HL-60 (cell line): Measurements from ENCODE around the gene ATP2B1.

Source experiments
- POLR2AphosphoS5 ChIP-seq: IDR thresholded peaks from 2 replicates; pipeline ENCODE4 v1.6.1; 2012; ENCODE audit warnings: low read depth
- TF ChIP-seq, protein P1 (sequence below): IDR thresholded peaks from 2 replicates; pipeline ENCODE4 v1.6.1; 2012; ENCODE audit warnings: low read depth; ENCODE audit not compliant: insufficient replicate concordance

DNA sequence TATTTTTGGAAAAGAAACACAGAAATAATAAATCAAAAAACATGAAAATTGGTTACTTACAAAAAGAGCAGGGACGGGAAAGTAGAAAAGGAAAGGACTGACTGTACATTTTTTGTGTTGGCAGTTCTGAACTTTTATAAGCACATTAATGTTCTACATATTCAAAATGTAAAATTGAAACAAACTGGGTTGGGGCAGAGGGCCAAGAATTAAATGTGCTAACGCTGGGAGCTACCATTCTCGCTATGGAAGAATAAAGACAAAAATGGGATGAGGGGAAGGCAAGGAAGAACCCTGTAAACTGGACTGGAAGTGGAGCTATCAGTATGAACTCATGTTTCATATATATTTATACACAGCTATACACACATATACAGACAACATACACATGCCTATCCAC is 24.5 kb downstream of the ATP2B1 start:
- no peak for TF ChIP-seq POLR2AphosphoS5
- TF ChIP-seq, protein P1, sequence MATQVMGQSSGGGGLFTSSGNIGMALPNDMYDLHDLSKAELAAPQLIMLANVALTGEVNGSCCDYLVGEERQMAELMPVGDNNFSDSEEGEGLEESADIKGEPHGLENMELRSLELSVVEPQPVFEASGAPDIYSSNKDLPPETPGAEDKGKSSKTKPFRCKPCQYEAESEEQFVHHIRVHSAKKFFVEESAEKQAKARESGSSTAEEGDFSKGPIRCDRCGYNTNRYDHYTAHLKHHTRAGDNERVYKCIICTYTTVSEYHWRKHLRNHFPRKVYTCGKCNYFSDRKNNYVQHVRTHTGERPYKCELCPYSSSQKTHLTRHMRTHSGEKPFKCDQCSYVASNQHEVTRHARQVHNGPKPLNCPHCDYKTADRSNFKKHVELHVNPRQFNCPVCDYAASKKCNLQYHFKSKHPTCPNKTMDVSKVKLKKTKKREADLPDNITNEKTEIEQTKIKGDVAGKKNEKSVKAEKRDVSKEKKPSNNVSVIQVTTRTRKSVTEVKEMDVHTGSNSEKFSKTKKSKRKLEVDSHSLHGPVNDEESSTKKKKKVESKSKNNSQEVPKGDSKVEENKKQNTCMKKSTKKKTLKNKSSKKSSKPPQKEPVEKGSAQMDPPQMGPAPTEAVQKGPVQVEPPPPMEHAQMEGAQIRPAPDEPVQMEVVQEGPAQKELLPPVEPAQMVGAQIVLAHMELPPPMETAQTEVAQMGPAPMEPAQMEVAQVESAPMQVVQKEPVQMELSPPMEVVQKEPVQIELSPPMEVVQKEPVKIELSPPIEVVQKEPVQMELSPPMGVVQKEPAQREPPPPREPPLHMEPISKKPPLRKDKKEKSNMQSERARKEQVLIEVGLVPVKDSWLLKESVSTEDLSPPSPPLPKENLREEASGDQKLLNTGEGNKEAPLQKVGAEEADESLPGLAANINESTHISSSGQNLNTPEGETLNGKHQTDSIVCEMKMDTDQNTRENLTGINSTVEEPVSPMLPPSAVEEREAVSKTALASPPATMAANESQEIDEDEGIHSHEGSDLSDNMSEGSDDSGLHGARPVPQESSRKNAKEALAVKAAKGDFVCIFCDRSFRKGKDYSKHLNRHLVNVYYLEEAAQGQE, result no peak
